GM19238 (cell line): ENCODE results near the gene RAB9A.
"Not testable (repeated sequence)": the region's sequence is repeated elsewhere in the genome, so short reads cannot be mapped to it uniquely, and the experiment has no call there.

Source experiments
- DNase-seq: peaks from one replicate; pipeline ENCODE4 v3.0.0; 2011; ENCODE audit warnings: low spot score; ENCODE audit not compliant: insufficient read length

The RAB9A gene

DNA sequence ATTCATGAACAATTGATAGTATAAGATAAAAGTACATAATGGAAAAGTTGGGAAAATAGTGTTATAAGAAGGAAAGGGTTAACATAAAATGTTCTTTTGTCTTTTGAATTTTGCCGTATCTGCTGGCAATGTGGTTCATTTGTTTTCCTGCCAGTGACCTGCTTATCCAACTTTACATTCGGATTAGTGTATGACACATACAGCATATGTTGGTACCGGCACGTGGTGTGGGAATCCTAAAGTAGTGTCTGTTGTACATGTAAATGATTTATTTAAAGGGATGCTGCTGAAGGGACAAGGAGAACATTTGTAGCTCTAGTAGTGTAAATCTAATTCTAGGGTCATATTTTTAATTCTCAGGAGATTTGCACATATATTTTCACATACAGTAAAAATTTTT is 11.5 kb downstream of the RAB9A start:
- DNase-seq: no peak

DNA sequence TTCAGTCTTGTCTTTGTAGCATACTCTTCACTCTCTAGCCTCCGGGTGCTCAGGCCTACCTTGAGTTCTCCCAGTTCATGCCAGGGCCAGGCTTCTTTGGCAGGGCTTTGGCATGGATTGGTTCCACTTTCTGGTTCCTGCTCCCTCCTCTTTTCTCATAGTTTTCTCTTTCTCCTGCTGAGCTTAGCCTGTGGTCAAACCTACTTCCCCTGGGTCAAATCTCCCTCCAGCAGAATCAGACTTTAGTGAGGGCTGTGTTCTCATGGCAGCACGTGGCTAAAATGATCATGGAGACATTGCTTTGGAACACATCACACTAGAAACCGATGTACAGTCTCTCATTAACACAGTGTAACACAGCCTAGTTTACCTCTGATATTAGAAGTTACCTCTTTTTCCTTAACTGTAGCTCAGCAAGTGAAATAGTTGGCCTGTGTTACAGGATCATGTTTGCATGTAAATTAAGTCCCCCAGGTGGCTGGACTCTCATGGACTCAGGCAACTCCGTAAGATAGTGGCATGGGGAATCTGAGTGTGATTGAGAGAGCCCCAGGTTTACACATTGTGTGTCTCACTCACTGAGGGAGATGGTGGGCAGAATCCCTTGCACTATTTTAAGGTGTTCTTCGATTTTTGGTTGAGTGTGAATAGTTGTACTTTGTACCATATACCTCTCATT is 13.3 kb downstream of the RAB9A start:
- no peak for DNase-seq

DNA sequence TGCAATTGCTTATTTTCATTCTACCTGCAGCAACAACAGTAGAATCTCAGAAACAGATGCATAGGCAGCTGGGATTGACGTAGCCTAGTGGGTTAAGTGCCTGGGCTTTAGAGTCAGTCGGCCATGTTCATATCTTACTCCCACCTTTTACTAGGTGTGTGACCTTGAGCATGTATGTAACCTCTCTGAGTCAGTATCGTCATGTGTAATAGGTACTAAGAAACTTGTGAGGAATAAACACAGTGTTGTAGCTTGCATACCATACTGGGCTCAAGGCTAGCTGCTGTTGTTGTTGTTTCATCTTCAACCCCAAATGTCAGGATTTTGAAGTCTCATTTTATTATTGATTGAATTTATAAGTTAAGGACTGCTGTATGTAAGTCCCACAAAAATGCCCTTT is 14.2 kb downstream of the RAB9A start:
- DNase-seq: no peak

DNA sequence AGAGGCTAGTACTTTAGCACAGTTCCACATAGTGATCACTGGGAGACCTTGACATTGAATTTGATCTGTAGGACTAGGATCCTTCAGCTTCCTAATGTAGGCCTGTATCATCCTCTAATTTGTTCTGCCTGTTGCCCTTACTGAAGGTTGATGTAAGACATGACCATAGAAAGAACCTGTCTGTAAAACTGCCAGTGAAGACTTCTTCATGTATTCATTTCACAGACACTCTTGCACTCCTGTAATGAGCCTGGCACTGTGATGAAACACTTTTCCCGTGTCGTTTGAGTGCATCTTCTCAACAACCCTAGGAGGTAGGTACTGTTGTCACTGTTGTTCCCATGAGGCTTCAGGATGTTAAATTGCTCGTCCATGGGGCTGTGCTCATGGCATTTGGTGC is 14.7 kb downstream of the RAB9A start:
- DNase-seq: no peak

DNA sequence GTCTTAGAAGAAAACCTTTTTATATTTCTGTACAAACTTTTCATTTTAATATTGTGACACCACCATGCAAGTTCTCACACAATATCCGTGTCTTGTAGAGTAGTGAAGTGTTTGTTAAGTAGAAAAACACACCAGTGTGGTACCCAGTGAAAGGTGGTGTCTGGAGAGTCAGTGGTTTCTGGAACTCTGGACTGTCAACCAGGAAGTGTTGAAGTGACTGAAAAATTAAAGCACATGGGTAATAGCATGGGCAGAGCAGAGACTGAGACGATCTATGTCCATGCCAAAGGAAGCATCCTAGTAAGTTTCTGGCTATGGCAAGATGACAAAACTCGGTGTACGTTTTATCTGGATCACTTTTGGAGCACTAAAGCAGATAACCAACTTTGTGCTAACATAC is 22.2 kb downstream of the RAB9A start:
- no peak for DNase-seq

DNA sequence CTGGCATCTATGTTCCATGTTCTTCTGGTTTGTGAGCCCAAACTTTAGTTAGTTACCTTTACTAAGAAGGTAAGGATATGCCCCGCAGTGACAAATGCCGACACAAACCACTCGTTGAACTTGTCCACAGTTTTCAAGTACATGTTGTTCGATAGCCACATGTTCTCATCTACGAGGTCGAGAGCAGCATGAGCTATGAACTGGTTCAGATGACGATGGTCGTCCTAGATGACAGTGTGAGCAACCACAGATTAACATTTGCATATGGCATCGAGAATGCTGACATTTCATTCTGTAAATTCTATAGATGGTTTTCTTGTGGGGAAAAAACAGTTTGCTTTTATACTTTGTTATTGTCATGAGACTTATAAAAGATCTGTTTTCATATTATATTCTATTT is 27.5 kb downstream of the RAB9A start:
- DNase-seq: no peak

DNA sequence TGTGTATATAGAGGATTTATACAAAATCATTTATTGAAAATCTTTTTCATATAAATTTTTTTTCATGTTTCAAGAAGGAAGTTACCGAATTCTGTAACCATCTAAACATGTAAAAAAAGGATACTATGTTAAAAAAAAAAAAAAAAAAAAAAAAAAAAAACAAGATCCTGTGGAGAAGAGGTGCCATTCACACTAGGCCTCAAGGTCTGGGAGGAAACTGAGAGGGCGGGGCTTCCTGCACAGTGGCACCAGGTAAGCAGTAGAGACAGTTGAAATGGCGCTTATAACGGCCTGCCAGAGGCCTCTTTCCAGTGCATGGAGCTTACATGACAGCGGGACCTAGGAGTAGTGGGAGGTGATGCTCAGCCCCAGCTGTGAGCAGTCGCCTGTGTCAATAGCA is 28.0 kb downstream of the RAB9A start:
- DNase-seq: no peak

DNA sequence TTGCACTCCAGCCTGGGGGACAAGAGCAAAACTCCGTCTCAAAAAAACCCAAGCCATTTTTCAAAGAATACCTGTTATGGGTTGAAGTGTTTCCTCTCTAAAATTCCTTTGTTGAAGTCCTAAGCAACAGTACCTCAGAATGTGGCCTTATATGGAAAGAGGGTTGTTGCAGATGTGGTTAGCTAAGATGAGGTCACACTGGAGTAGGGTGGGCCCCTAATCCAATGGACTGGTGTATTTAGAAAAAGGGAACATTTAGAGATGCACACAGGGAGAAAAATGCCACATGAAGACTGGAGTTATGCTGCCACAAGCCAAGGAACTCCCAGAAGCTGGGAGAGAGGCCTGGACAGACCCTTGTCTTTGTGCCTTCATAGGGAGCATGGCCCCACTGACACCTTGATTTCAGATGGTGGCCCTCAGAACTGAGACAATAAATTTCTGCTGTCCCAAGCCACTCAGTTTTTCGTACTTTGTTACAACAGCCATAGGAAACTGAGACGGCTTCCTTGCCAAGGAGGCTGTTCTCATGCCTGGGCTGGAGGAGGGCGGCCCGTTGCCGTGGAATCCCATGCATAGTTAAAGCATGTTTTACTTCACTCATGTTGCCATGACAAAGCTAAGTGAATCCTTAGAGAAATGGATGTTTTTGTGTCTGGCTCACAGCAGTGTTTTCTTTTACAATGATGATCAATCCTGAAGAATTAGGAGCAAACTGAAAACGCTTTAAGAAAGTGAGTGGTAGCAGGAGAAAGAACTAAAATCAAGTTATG is 29.0 kb downstream of the RAB9A start:
- DNase-seq: no peak

DNA sequence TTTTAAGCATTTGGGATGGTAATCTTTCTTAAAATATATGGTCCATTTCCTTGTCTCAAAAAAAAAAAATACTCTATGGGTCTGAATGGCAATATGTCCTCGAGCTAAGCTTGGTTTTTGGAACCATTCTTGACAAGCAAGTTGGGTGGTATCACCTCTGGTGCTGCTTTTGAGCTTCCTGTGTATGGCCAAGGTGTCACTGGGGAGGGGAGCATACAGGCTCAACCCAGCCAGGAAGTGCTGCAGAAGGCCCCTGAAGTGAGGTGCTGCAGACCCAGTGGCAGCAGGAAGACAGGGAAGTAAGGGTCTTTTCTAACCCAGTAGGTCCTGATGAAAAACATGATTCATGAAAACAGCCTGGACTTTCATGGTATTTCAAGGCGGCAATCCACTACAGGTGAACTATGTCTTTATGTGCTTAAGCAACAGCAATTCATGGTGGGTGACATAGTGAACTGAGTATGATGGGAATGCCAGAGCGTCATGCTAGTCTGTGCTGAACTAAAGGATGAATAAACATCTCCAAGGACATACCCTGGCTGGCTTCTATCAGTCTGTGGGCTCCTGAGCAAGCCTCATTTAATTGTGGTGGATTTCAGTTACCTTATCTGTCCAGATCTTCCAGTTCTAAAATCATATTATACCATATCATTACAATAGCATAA is 30.4 kb downstream of the RAB9A start:
- no peak for DNase-seq

DNA sequence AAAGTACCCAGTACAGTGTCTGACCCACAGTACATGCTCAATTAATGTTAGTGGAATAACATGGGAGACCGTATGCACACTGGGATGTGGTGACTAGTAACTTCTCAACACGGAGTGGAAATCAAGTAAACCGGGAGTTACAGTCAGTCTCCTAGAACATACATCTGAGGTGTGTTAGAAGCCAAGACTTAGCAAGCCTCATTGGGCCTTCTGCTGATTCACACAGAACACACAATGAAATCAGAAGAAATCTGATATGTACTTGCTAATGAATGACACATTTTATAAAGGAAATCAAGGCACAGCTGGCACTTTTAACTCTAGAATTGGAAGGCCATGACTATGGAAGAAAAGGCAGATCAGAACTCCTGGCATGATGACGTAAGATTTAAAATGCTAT is 32.4 kb downstream of the RAB9A start:
- DNase-seq: no peak

DNA sequence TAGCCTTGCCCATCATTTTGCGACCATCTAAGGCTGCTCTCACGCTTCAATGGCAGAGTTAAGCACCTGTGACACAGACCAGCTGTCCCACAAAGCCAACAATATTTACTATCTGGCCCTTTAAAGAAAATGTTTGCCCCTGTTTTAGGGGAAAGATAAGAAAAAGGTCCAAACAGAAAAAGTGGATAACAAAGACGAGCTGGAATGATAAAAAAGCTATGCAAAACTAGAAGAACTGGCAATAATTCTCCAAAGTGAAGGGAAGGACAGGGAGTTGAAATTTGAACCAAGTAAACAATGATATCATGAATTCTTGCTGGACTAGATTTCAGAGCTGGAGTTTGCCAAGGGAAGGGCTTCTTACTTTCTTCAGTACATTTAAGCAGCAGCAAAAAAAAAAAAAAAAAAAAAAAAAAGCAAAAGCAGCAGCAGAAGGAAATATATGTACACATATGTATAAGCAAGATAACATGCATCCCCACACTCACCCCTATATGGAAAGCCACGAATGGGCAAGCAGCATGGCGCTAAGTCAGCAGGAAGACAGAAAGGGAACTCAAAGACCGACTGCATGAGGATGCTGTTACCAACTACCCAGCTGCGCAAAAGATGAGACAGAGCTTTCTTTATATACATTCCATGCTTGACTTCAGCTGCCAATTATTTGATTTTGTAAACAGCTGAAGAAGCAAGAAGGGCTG is 33.0 kb downstream of the RAB9A start:
- no peak for DNase-seq

DNA sequence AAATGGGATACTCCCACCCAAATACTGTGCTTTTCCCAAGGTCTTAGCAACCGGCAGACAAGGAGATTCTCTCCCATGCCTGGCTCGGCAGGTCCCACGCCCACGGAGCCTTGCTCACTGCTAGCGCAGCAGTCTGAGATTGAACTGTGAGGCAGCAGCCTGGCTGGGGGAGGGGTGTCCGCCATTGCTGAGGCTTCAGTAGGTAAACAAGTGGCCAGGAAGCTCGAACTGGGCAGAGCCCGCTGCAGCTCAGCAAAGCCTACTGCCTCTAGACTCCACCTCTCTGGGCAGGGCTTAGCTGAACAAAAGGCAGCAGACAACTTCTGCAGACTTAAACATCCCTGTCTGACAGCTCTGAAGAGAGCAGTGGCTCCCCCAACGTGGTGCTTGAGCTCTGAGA is 36.0 kb downstream of the RAB9A start:
- not testable (repeated sequence) for DNase-seq

DNA sequence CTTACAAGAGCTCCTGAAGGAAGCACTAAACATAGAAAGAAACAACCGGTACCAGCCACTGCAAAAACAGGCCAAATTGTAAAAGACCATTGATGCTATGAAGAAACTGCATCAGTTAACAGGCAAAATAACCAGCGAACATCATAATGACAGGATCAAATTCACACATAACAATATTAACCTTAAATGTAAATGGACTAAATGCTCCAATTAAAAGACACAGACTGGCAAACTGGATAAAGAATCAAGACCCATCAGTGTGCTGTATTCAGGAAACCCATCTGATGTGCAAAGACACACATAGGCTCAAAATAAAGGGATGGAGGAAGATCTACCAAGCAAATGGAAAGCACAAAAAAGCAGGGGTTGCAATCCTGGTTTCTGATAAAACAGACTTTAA is 37.7 kb downstream of the RAB9A start:
- DNase-seq: not testable (repeated sequence)

DNA sequence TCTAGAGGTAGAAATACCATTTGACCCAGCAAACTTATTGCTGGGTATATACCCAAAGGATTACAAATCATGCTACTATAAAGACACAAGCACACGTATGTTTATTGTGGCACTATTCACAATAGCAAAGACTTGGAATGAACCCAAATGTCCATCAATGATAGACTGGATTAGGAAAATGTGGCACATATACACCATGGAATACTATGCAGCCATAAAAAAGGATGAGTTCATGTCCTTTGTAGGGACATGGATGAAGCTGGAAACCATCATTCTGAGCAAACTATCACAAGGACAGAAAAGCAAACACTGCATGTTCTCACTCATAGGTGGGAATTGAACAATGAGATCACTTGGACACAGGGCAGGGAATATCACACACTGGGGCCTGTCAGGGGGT is 41.6 kb downstream of the RAB9A start:
- not testable (repeated sequence) for DNase-seq

DNA sequence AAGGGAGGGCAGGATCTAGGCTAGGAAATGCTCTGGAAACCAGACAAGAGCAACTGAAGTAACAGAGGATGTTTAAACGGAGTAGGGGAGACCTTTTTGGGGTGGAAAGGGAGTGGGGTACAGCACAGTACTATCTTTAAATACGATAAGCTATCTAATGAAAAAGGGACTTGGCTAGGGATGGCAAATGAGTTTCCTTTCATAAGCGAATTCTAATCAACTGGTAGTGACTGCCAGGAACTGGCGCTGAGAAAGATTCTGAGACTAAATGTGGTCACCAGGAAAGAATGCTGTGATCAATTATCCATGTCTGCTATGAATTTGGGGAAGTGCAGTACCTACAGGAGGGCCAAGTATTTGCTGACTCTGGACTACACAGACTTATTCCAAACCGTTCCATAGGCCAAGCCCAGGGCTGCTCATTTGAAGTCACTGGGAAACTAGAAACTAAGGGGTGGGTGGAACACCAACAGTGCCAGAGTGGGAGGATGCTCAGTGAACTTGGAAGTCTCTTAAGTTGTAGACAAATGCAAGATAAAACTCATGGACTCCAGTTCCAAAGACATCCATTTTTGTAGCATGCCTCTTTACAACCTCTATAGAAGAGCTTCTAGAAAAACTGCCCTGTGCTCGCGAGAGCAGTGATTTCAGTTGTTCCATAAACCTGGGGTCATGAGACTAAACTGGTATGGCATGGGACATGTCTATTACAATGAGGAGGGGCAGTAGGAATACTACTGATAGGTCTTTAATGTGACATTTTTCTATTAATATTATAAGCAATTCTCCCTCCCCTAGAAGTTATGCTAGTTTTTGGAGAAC is 43.5 kb downstream of the RAB9A start:
- no peak for DNase-seq

DNA sequence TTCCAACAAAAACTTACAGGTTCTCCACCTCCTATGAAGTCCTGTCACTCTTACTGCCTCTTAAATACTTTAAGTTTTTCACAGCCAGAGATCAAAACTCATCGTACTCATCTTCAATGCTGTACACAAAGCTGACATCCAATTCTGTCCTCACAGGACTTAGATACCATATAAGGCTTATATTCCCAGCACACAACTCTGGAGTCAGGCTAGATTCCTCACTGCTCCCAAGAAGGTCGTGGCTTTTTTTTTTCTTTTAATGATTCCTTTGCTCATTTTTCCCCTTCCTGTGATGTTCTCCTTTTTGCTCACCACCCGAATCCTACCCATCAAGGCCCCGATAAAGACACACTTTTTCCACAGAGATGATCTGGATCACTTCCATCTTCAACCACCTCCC is 44.6 kb downstream of the RAB9A start:
- no peak for DNase-seq

DNA sequence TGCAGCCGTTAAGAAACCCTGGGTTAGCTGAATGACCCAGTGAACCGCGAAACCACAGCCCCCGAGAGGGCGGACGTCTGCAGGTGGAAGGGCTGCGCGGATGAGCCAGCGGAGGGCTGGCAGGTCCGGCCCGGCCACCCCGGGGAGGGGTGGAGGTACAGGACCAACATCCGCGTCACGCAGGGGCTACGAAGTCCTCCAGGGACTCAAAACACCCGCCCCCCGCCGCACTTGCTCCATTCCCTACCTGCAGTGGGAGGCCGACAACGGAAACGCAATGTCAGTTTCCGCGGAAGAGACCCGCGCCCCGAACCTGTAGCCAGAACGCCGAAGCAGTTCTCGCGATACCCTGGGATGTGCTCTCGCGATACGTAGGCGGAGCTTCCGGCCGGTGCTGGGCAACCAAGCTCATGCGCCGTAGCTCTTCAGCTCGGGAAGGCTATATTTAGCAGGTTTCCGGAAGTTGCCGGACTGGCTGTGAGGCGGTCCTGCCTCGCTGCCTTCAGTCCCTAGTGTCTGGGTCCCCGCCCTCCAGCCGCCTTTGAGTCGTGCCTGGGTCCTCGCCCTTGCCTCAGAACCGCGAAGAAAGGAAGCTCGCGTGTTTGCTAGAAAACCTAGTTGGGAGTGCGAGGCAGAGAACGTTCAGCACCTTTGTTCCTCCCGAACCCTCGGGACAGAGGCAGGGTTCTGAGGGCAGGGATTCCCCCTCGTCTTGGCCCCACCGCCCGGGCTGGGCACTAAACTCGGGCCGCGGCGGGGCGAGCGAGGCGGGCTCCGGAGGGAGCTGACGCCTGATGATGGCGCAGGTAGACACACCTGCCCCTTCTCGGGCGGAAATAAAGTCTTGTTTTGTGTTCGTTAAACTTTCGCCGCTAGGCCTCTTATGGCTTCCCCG is 45.6 kb downstream of the RAB9A start, which contains the start of the genes OFD1 and TRAPPC2:
OFD1 (plus strand) TSS at position 471 of the 895 bp plus-strand sequence; CDS start at position 795, 324 bp downstream.
TRAPPC2 (minus strand) TSS at position 343 of the 895 bp plus-strand sequence. CDS start 14,657 bp downstream, outside the sequence.
- peak; percentile 82 for DNase-seq

DNA sequence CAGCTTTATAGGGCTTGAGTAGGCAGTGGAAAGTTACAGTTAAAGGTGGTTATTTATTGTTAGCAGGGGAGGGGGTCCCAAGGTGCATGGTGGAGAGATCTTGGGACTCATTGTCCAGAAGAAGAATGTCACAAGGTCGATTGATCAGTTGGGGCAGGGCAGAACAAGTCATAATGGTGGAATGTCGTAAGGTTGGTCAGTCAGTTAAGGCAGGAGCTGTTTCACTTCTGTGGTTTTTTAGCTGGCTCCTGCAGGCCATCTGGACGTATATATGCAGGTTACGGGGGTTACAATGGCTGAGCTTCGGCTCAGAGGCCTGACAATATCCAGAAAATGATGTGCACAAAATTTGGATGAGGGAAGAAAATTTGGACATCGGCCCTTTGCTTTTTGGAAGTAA is 52.8 kb downstream of the RAB9A start:
- DNase-seq: no peak

DNA sequence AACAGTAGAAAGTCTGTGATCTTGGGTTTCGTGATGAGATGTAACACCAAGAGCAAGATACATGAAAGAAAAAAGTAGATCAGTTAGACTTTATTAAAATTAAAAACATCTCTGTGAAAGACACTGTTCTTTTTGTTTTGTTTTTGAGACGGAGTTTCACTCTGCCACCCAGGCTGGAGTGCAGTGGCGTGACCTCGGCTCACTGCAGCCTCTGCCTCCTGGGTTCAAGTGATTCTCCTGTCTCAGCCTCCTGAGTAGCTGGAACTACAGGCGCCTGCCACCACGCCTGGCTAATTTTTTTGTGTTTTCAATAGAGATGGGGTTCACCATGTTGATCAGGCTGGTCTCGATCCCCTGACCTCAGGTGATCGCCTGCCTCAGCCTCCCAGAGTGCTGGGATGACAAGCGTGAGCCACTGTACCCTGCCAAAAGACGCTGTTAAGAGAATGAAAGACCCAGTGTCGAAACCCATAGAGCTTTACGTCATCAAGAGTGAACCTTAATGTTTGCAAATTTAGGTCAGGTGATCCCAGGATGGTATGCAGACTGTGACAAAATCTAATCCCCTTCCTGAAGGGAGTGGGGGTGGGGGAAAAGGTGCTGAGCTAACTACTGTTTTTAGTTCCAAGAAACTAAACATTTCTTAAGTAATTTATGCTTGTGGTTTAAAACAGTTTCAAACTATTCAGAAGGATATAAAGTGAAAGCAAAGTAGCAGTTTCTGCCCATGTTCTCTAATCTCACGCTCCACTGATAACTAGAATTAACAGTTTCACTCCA is 53.7 kb downstream of the RAB9A start:
- peak; percentile 36 for DNase-seq
